Natural killer cell treated with Interleukin-12 subunit alpha and Interleukin-12 subunit beta and Interleukin-15 and Interleukin-18, amount 100 ng/mL, for 72 hours (primary cell): ENCODE measurements around the gene ZNF771. TPM values are rescaled to one million over a fixed set of nuclear protein-coding genes. Genes with fewer than 3 reads are reported as not detected.

ENCODE experiments used
- ATAC-seq, 2 donors: fragments of 150-1000 bp; cut with Tn5 transposase in 1 of 2; sonication (Bioruptor Pico), chemical (Tn5 transposase) in 1 of 2; 2 replicates each; pipeline ENCODE4 v1.10.0; 2021
- DNase-seq: peaks from one replicate; pipeline ENCODE4 v3.0.0; 2022; ENCODE audit warnings: low spot score
- H3K27ac Mint-ChIP-seq, 2 donors: 1 replicate in 1 of 2; 2 replicates in 1 of 2; pipeline ENCODE4 v1.8.0; 2022; ENCODE audit warnings: mixed read lengths in 2 of 2, mild to moderate bottlenecking in 1 of 2, moderate library complexity in 1 of 2
- H3K27me3 Mint-ChIP-seq, 2 donors: 1 replicate in 1 of 2; 2 replicates in 1 of 2; pipeline ENCODE4 v1.8.0; 2022; ENCODE audit warnings: mixed read lengths in 2 of 2
- H3K36me3 Mint-ChIP-seq: one replicate; pipeline ENCODE4 v1.8.0; 2022; ENCODE audit warnings: mixed read lengths
- H3K4me1 Mint-ChIP-seq, 2 donors: 1 replicate in 1 of 2; 2 replicates in 1 of 2; pipeline ENCODE4 v1.8.0; 2022; ENCODE audit warnings: low read depth in 2 of 2, mixed read lengths in 2 of 2, mild to moderate bottlenecking in 1 of 2
- H3K4me3 Mint-ChIP-seq: one replicate; pipeline ENCODE4 v1.8.0; 2022; ENCODE audit warnings: mixed read lengths
- H3K9me3 Mint-ChIP-seq: 2 replicates; pipeline ENCODE4 v1.8.0; 2022; ENCODE audit warnings: mixed read lengths
- total RNA-seq, 2 donors: library from RNA; stranded (reverse); gene quantifications; one replicate each; pipeline ENCODE4 v1.2.3, GENCODE V29; 2022

The ZNF771 gene
- total RNA-seq, 2 donors from 2014 or later = 3.4 to 7.3 TPM

GRCh38 chr16:30397776-30398660, 9.4 kb upstream of the ZNF771 start:
- peak; percentile 29 to 38 for ATAC-seq

GRCh38 chr16:30398661-30399434, 8.6 kb upstream of the ZNF771 start:
- peaks cover 0 to 4% of the 10 kb centered on the region in 2 donors for H3K27me3 Mint-ChIP-seq
- no peaks in the 10 kb centered on the region for H3K9me3 Mint-ChIP-seq
- peak overlapping the region; percentile 95 for H3K4me3 Mint-ChIP-seq
- peak overlapping the region; percentile 54 to 73 for H3K27ac Mint-ChIP-seq
- H3K36me3 Mint-ChIP-seq = no peaks in the 10 kb centered on the region
- DNase-seq (no peak), ATAC-seq (no peak)
- peaks cover 37 to 44% of the 10 kb centered on the region in 2 donors for H3K4me1 Mint-ChIP-seq

More at GRCh38 chr16:30397776-30398660, 9.4 kb upstream of the ZNF771 start:
- Mint-ChIP-seq H3K27me3 (peaks cover 0 to under 1% of the 10 kb centered on the region in 2 donors), H3K4me3 (peak overlapping the region; percentile 95), H3K36me3 (no peaks in the 10 kb centered on the region), H3K27ac (peak overlapping the region in 1 of 2 donors; percentile 41), H3K9me3 (no peaks in the 10 kb centered on the region), H3K4me1 (peaks cover 37 to 44% of the 10 kb centered on the region in 2 donors)
- DNase-seq = peak; percentile 69

GRCh38 chr16:30399435-30400186, 7.8 kb upstream of the ZNF771 start:
- peak overlapping the region; percentile 95 for H3K4me3 Mint-ChIP-seq
- no peak for DNase-seq
- H3K9me3 Mint-ChIP-seq = no peaks in the 10 kb centered on the region
- ATAC-seq = no peak
- H3K27ac Mint-ChIP-seq = peak overlapping the region; percentile 73 to 86
- no peaks in the 10 kb centered on the region for H3K36me3 Mint-ChIP-seq
- H3K27me3 Mint-ChIP-seq = peaks cover 0 to 4% of the 10 kb centered on the region in 2 donors
- H3K4me1 Mint-ChIP-seq = peaks cover 34 to 40% of the 10 kb centered on the region in 2 donors

- no peaks in the 10 kb centered on the region for H3K36me3 Mint-ChIP-seq
- H3K4me1 Mint-ChIP-seq = peaks cover 24 to 27% of the 10 kb centered on the region in 2 donors
- peak overlapping the region; percentile 95 for H3K4me3 Mint-ChIP-seq
- ATAC-seq (no peak), DNase-seq (no peak)
- H3K27ac Mint-ChIP-seq = peak overlapping the region in 1 of 2 donors; percentile 86
- no peaks in the 10 kb centered on the region for H3K9me3 Mint-ChIP-seq
- H3K27me3 Mint-ChIP-seq = peaks cover 0 to 4% of the 10 kb centered on the region in 2 donors
Observed at GRCh38 chr16:30401768-30402425, 5.5 kb upstream of the ZNF771 start.

DNA sequence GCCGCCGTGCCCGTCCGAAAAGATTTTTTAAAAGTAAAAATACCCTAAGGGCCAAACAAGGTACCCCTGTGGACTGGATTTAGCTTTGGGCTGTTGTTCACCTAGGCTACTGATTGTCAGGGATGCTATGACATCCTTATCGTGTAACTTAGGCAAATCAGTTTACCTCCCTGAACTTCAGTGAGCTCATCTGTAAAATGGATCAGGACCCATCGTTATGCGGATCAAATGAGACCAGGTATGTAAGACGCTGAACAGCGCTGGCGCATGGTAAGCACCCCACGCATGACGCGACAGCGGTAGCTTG, 658 bp upstream of the ZNF771 start:
- DNase-seq (no peak), ATAC-seq (peak; percentile 6 to 20)
- no peaks in the 10 kb centered on the region for H3K36me3 Mint-ChIP-seq
- H3K27ac Mint-ChIP-seq = peak overlapping the region; percentile 12 to 80
- no peaks in the 10 kb centered on the region for H3K9me3 Mint-ChIP-seq
- peak overlapping the region; percentile 97 for H3K4me3 Mint-ChIP-seq
- peaks cover 16 to 21% of the 10 kb centered on the region in 2 donors for H3K4me1 Mint-ChIP-seq
- peaks cover 0 to 4% of the 10 kb centered on the region in 2 donors for H3K27me3 Mint-ChIP-seq

- Mint-ChIP-seq H3K27ac (peak overlapping the region in 1 of 2 donors; percentile 35), H3K36me3 (peaks cover 5% of the 10 kb centered on the region), H3K4me3 (peak overlapping the region; percentile 97), H3K4me1 (peaks cover 18 to 20% of the 10 kb centered on the region in 2 donors), H3K9me3 (no peaks in the 10 kb centered on the region), H3K27me3 (peaks cover 0 to 4% of the 10 kb centered on the region in 2 donors)
- DNase-seq = no peak
- no peak for ATAC-seq
Observed at GRCh38 chr16:30407804-30408534, 563 bp downstream of the ZNF771 start.

- DNase-seq (peak; percentile 93), ATAC-seq (peak; percentile 64 to 69)
- H3K4me1 Mint-ChIP-seq = peaks cover 18 to 23% of the 10 kb centered on the region in 2 donors
- H3K9me3 Mint-ChIP-seq = no peaks in the 10 kb centered on the region
- H3K27me3 Mint-ChIP-seq = no peaks in the 10 kb centered on the region
- H3K4me3 Mint-ChIP-seq = no peak overlapping the region
- H3K36me3 Mint-ChIP-seq = peaks cover 5% of the 10 kb centered on the region
- H3K27ac Mint-ChIP-seq = no peak overlapping the region
Observed at GRCh38 chr16:30409125-30410060, 2.0 kb downstream of the ZNF771 start.

- Mint-ChIP-seq H3K9me3 (no peaks in the 10 kb centered on the region), H3K27ac (no peak overlapping the region), H3K4me3 (no peak overlapping the region), H3K27me3 (no peaks in the 10 kb centered on the region), H3K4me1 (peaks cover 25 to 28% of the 10 kb centered on the region in 2 donors), H3K36me3 (peaks cover 5% of the 10 kb centered on the region)
- ATAC-seq (no peak), DNase-seq (no peak)
Observed at GRCh38 chr16:30413112-30413806, 5.9 kb downstream of the ZNF771 start.

- no peaks in the 10 kb centered on the region for H3K9me3 Mint-ChIP-seq
- no peak for ATAC-seq
- no peak overlapping the region for H3K27ac Mint-ChIP-seq
- H3K27me3 Mint-ChIP-seq = no peaks in the 10 kb centered on the region
- DNase-seq = no peak
- peaks cover 5% of the 10 kb centered on the region for H3K36me3 Mint-ChIP-seq
- H3K4me1 Mint-ChIP-seq = peaks cover 18 to 22% of the 10 kb centered on the region in 2 donors
- no peak overlapping the region for H3K4me3 Mint-ChIP-seq
Observed at GRCh38 chr16:30414159-30414558, 6.8 kb downstream of the ZNF771 start.

- DNase-seq (no peak), ATAC-seq (no peak)
- Mint-ChIP-seq H3K9me3 (no peaks in the 10 kb centered on the region), H3K4me3 (no peak overlapping the region), H3K27ac (peak overlapping the region in 1 of 2 donors; percentile 17), H3K36me3 (peaks cover 11% of the 10 kb centered on the region), H3K27me3 (no peaks in the 10 kb centered on the region), H3K4me1 (peaks cover 15 to 18% of the 10 kb centered on the region in 2 donors)
Observed at GRCh38 chr16:30416047-30416603, 8.7 kb downstream of the ZNF771 start.
